Gastrocnemius medialis (tissue), 4 donors: ENCODE data around the gene MT1E. TPM values are rescaled to one million over a fixed set of nuclear protein-coding genes. Genes with fewer than 3 reads are reported as not detected.

Source experiments
- ATAC-seq, 2 donors: fragments of 150-250 bp; one replicate each; pipeline ENCODE4 v1.9.1; 2016
- DNase-seq, 2 donors: peaks; one replicate each; pipeline ENCODE4 v3.0.0-alpha.2; 2019
- H3K27ac ChIP-seq, 4 donors: fragments of 200-600 bp; sonication (generic); 1 replicate in 1 of 4; 2 replicates in 3 of 4; pipeline ENCODE4 v1.5.1; 2016 to 2018; ENCODE audit warnings: mild to moderate bottlenecking in 2 of 4, moderate library complexity in 1 of 4
- H3K27me3 ChIP-seq, 3 donors: fragments of 200-600 bp; sonication (generic) in 2 of 3; 1 replicate in 1 of 3; 2 replicates in 2 of 3; pipeline versions ENCODE4 v1.5.1 to v1.6.0; 2016 to 2019; ENCODE audit warnings: mild to moderate bottlenecking in 1 of 3, moderate library complexity in 1 of 3
- H3K36me3 ChIP-seq, 2 donors: fragments of 200-600 bp; sonication (generic) in 1 of 2; one replicate each; pipeline ENCODE4 v1.5.1; 2017 to 2018
- H3K4me1 ChIP-seq, 2 donors: fragments of 200-600 bp; sonication (generic) in 1 of 2; one replicate each; pipeline ENCODE4 v1.5.1; 2016 to 2017; ENCODE audit warnings: mild to moderate bottlenecking in 2 of 2
- H3K4me3 ChIP-seq, 4 donors: fragments of 200-600 bp; sonication (generic) in 3 of 4; 1 replicate in 1 of 4; 2 replicates in 3 of 4; pipeline ENCODE4 v1.5.1; 2016 to 2019; ENCODE audit warnings: mild to moderate bottlenecking in 2 of 4
- H3K9me3 ChIP-seq, 3 donors: fragments of 200-600 bp; sonication (generic) in 2 of 3; 1 replicate in 1 of 3; 2 replicates in 2 of 3; pipeline ENCODE4 v1.5.1; 2016 to 2019
- POLR2A ChIP-seq, 2 donors: fragments of 450-650 bp; IDR thresholded peaks; one replicate each; pipeline ENCODE4 v1.6.1; 2017; ENCODE audit warnings: antibody characterized with exemption in 2 of 2, mild to moderate bottlenecking in 2 of 2, moderate library complexity in 2 of 2
- in situ Hi-C, 4 donors: fragments of 200-750 bp; cut with MboI; loops; one replicate each; pipeline versions ENCODE4 v1.15.0 to v1.8.0; 2017; ENCODE audit warnings: low sequenced_read_pairs in 4 of 4
- intact Hi-C: fragments of 100-400 bp; cut with DNase I; formaldehyde crosslinking; loops from one replicate; pipeline ENCODE4 v1.15.1; 2023; ENCODE audit warnings: low total_unique reads
- total RNA-seq, 4 donors: library from RNA; depleted of rRNA; stranded (reverse); fragments of >200 nt; gene quantifications; one replicate each; pipeline versions ENCODE4 v1.1.0 to v1.2.3, GENCODE V29; 2016
- TF ChIP-seq, protein P1 (sequence below), 5 experiments: fragments of 450-650 bp in 3 of 5; fragments of 200-600 bp in 2 of 5; sonication (generic) in 2 of 5; IDR thresholded peaks in 4 of 5; conservative IDR thresholded peaks in 1 of 5; 1 replicate in 4 of 5; 2 replicates in 1 of 5; pipeline ENCODE4 v1.5.1; 2016 to 2019; ENCODE audit warnings: antibody characterized with exemption in 5 of 5, mild to moderate bottlenecking in 3 of 5, moderate library complexity in 3 of 5

MT1E gene
- total RNA-seq, 4 donors from 2014 or later = 63.0 to 434 (median 267) TPM

DNA sequence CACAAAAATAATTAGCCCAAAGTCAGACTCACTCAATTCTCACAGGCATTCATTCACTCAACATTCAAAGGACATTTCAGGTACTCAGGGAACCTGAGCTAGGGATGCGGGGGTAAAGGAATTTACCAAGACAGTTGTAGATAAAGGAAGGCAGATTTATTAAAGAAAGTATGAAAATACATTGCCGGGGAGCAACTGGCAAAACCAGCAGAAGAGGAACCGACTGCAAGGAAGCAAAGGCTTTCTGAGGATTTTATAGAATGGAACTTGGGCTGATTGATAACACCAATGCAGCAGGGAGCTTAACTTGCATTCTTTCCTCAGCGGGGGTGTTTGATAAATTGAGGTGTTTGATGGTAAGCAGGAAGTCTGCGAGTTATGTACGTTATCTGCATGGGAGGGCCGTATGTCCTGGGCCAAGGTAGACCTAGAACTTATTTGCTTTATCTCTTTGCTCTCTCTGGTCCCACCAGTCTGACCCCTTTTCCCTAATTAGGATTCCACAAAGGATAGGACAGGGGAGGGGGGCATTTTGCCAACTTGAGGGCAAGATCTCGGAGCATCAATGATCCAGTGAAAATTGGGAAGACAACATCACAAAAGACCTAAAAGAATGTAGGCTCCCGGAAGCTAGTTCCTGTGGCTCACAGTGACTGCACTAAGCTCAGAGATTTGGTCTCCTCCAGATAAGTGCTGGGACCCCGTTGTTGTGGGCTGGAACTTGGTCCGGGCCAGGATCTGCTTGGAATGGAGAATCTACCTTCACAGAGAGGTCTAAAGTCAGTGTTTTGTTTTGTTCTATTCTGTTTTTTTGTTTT lies 42.0 kb upstream of the MT1E start:
- H3K27me3 ChIP-seq = no peaks in the 10 kb centered on the region
- intact Hi-C loops = no loop called here

DNA sequence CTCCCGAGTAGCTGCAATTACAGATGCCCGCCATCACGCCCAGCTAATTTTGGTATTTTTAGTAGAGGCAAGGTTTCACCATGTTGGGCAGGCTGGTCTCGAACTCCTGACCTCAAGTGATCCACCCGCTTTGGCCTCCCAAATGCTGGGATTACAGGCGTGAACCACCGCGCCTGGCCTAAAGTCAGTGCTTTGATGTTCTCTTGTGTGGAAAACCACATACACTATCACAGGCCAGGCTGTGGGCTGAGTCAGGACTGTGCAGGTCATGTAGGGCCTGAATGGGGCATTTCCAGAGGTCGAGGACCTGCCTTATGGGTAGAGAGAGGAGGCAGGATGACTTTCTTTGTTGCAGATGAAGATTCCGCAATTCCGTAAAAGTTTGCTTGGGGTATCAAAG lies 41.3 kb upstream of the MT1E start:
- in situ Hi-C loops (no loop called here), intact Hi-C loops (no loop called here)
- no peaks in the 10 kb centered on the region for H3K36me3 ChIP-seq
- no peaks in the 10 kb centered on the region for H3K9me3 ChIP-seq
- H3K4me1 ChIP-seq = no peaks in the 10 kb centered on the region
- DNase-seq = no peak
- H3K27me3 ChIP-seq = no peaks in the 10 kb centered on the region
- H3K4me3 ChIP-seq = no peak overlapping the region
- H3K27ac ChIP-seq = no peak overlapping the region
- ATAC-seq = no peak
- no peak for TF ChIP-seq POLR2A (IDR thresholded peaks at IDR 0.05)
- TF ChIP-seq, protein P1, sequence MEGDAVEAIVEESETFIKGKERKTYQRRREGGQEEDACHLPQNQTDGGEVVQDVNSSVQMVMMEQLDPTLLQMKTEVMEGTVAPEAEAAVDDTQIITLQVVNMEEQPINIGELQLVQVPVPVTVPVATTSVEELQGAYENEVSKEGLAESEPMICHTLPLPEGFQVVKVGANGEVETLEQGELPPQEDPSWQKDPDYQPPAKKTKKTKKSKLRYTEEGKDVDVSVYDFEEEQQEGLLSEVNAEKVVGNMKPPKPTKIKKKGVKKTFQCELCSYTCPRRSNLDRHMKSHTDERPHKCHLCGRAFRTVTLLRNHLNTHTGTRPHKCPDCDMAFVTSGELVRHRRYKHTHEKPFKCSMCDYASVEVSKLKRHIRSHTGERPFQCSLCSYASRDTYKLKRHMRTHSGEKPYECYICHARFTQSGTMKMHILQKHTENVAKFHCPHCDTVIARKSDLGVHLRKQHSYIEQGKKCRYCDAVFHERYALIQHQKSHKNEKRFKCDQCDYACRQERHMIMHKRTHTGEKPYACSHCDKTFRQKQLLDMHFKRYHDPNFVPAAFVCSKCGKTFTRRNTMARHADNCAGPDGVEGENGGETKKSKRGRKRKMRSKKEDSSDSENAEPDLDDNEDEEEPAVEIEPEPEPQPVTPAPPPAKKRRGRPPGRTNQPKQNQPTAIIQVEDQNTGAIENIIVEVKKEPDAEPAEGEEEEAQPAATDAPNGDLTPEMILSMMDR (IDR thresholded peaks at IDR 0.05 in 4 of 5, conservative IDR thresholded peaks at IDR 0.05 in 1 of 5) = no peak

More for the DNA sequence above, 42.0 kb upstream of the MT1E start:
- ATAC-seq (no peak), DNase-seq (no peak)
- Histone ChIP-seq H3K9me3 (no peaks in the 10 kb centered on the region), H3K36me3 (no peaks in the 10 kb centered on the region), H3K27ac (no peak overlapping the region), H3K4me3 (no peak overlapping the region), H3K4me1 (no peaks in the 10 kb centered on the region)
- in situ Hi-C loops = no loop called here
- no peak for TF ChIP-seq POLR2A (IDR thresholded peaks at IDR 0.05)
- TF ChIP-seq, protein P1 (IDR thresholded peaks at IDR 0.05 in 4 of 5, conservative IDR thresholded peaks at IDR 0.05 in 1 of 5) = no peak

DNA sequence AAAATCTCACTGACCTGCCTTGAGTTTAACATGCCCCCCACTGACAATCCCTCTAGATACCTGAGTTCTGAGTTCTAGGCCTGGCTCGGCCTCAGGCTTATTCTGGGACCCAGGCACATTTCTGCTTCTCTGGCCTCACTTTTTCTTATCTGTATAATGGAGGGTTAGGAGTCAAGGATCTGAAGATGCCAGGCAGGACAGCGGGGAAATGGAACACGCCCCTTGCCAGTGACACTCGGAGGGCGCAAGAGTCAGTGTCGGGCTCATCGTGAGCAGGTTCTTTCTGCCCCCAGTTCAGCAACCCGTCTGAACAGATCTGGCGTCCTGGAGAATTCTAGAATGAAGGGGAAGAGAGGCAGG lies 36.8 kb upstream of the MT1E start:
- DNase-seq (no peak), ATAC-seq (no peak)
- H3K4me3 ChIP-seq = peak overlapping the region; percentile 19 to 57 (median 48)
- peaks cover 4 to 6% of the 10 kb centered on the region in 2 donors for H3K4me1 ChIP-seq
- H3K27me3 ChIP-seq = peaks cover 0 to 8% (median 4%) of the 10 kb centered on the region in 3 donors
- in situ Hi-C loops = no loop called here
- TF ChIP-seq POLR2A (IDR thresholded peaks at IDR 0.05) = no peak
- TF ChIP-seq, protein P1 (IDR thresholded peaks at IDR 0.05 in 4 of 5, conservative IDR thresholded peaks at IDR 0.05 in 1 of 5) = no peak
- no peak overlapping the region for H3K27ac ChIP-seq
- intact Hi-C loops = no loop called here
- H3K36me3 ChIP-seq = no peaks in the 10 kb centered on the region
- no peaks in the 10 kb centered on the region for H3K9me3 ChIP-seq

DNA sequence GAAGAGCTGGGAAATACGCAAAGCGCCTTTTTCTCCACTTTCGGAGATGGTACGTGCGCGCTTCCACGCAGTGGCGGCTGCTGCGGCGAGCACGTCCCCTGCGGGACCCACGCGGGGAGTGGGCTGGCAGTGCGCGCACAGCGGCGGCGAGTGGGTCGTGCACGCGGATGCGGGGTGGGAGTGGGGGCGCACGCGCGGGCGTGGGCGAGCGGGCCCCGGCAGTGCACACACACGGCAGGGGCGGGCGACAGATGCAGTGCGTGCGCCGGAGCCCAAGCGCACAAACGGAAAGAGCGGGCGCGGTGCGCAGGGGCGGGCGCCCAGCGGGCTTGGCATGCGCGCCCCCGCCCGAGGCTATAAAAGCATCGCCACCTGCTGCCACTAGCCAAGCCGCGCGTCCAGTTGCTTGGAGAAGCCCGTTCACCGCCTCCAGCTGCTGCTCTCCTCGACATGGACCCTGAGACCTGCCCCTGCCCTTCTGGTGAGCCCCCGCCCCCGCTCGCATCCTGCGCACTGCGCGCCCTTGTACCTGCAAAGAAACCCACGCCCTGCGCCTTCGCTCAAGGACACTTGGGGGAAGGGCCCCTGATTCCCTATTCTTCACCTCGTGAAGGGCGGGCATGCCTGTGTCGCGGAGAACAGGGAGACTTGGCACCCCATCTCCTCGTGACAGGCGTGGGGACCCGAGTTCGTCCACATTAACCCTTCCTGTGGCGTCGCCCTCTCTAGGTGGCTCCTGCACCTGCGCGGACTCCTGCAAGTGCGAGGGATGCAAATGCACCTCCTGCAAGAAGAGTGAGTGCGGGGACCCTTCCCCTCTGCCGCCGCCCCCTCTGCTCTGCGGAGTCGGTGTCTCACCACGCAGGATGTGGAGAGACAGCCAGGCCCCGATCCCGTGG lies 36.2 kb upstream of the MT1E start, which contains the start of gene MT3:
Gene MT3, plus strand, starts transcription at position 388 of the 899 bp plus-strand sequence. Its CDS starts 63 bp downstream, at position 451.
- no peak for TF ChIP-seq POLR2A (IDR thresholded peaks at IDR 0.05)
- TF ChIP-seq, protein P1 (IDR thresholded peaks at IDR 0.05 in 4 of 5, conservative IDR thresholded peaks at IDR 0.05 in 1 of 5) = no peak
- Histone ChIP-seq H3K4me3 (peak within 1 kb of the TSS; percentile 19 to 57 (median 48)), H3K27ac (no peak within 1 kb of the TSS), H3K4me1 (peaks cover 4 to 6% of the 10 kb centered on the region in 2 donors), H3K36me3 (no peaks in the 10 kb centered on the region), H3K9me3 (no peaks in the 10 kb centered on the region), H3K27me3 (peaks cover 0 to 8% (median 4%) of the 10 kb centered on the region in 3 donors)
- intact Hi-C loops (no loop called here), in situ Hi-C loops (loop anchor here in 1 of 4 donors (10.0 kb wide), 1 partner anchor 115 kb away; no protein-coding TSS in a partner anchor)
- DNase-seq = no peak
- ATAC-seq = peak in 1 of 2 donors; percentile 27
